Endothelial cell of umbilical vein (primary cell): ENCODE data around the gene CBY3. TPM values are rescaled to one million over a fixed set of nuclear protein-coding genes. Genes with fewer than 3 reads are reported as not detected.

ENCODE experiments used
- BruUV-seq: library from RNA; stranded (reverse); fragments of 400-500 nt; replicated peaks from 2 replicates; lab custom pipeline; 2021; lab: Mats Ljungman, UMichigan
- CTCF ChIA-PET: fragments of 300-600, 350-600 bp; sonication (Branson Sonifier 250); formaldehyde crosslinking; loops from one replicate; lab custom pipeline; 2021; ENCODE audit warnings: antibody characterized with exemption, inconsistent platforms; lab: Charles Lee
- POLR2A ChIA-PET: fragments of 300-600, 350-600 bp; sonication (Branson Sonifier 250); formaldehyde crosslinking; loops from one replicate; lab custom pipeline; 2021; ENCODE audit warnings: antibody characterized with exemption, inconsistent platforms; lab: Charles Lee
- DNase-seq: peaks from one replicate; pipeline ENCODE4 v3.0.0-alpha.2; 2011; ENCODE audit warnings: low read depth, low spot score
- FAIRE-seq: peaks from 2 replicates; lab custom pipeline; 2011; peaks lifted over from hg19 to GRCh38; lab: Jason Lieb, UNC
- H2AFZ ChIP-seq: 2 replicates; pipeline ENCODE4 v1.6.0; 2012; ENCODE audit warnings: low read depth, low read length, control low read depth, inconsistent platforms
- H3K27ac ChIP-seq: 2 replicates; pipeline ENCODE4 v1.5.1; 2011; ENCODE audit warnings: low read depth, mild to moderate bottlenecking, control low read depth, low read length, moderate library complexity; ENCODE audit not compliant: insufficient read depth
- H3K27me3 ChIP-seq, 2 experiments: 2 replicates each; pipeline versions ENCODE4 v1.6.0 to v1.6.1; 2011; ENCODE audit warnings: low read length in 2 of 2, mixed read lengths in 1 of 2; ENCODE audit not compliant: control insufficient read depth in 2 of 2, insufficient read depth in 2 of 2
- H3K36me3 ChIP-seq, 2 experiments: 2 replicates in 1 of 2; 3 replicates in 1 of 2; pipeline ENCODE4 v1.5.1; 2011; ENCODE audit warnings: low read length in 2 of 2, mild to moderate bottlenecking in 1 of 2, moderate library complexity in 1 of 2; ENCODE audit not compliant: control insufficient read depth in 2 of 2, insufficient read depth in 2 of 2; ENCODE audit errors: extremely low read depth in 1 of 2
- H3K4me1 ChIP-seq: 3 replicates; pipeline ENCODE4 v1.5.1; 2011; ENCODE audit warnings: mild to moderate bottlenecking, low read length; ENCODE audit not compliant: control insufficient read depth, insufficient read depth; ENCODE audit errors: extremely low read depth
- H3K4me2 ChIP-seq: 2 replicates; pipeline ENCODE4 v1.6.1; 2011; ENCODE audit warnings: low read length, control low read depth, mixed read lengths; ENCODE audit not compliant: insufficient read depth
- H3K4me3 ChIP-seq, 3 experiments: fragments of 200-600 bp in 1 of 3; sonication (generic), shearing (Covaris generic) in 1 of 3; replicated peaks in 1 of 3; 2 replicates each; pipeline ENCODE4 v1.5.1; 2011 to 2016; ENCODE audit warnings: control low read depth in 3 of 3, low read length in 3 of 3, mild to moderate bottlenecking in 2 of 3, inconsistent platforms in 1 of 3, low read depth in 1 of 3, moderate library complexity in 1 of 3; ENCODE audit not compliant: insufficient read depth in 1 of 3
- H3K79me2 ChIP-seq: 2 replicates; pipeline ENCODE4 v1.6.0; 2012; ENCODE audit warnings: low read length, inconsistent platforms; ENCODE audit not compliant: control insufficient read depth, insufficient read depth
- H3K9ac ChIP-seq: replicated peaks from 2 replicates; pipeline ENCODE3; 2011; ENCODE audit warnings: low read length, control low read depth; ENCODE audit not compliant: insufficient read depth; ENCODE audit errors: extremely low read depth
- H3K9me1 ChIP-seq: replicated peaks from 3 replicates; pipeline ENCODE4 v1.6.0; 2011; ENCODE audit warnings: mild to moderate bottlenecking, low read length; ENCODE audit not compliant: control insufficient read depth, insufficient read depth; ENCODE audit errors: extremely low read depth
- H3K9me3 ChIP-seq: replicated peaks from 2 replicates; pipeline ENCODE4 v1.5.1; 2012; ENCODE audit warnings: low read length, inconsistent platforms; ENCODE audit not compliant: control insufficient read depth, insufficient read depth
- H4K20me1 ChIP-seq: replicated peaks from 2 replicates; pipeline ENCODE3; 2011; ENCODE audit warnings: mild to moderate bottlenecking, low read length; ENCODE audit not compliant: control insufficient read depth, insufficient read depth; ENCODE audit errors: extremely low read depth
- JUN ChIP-seq: IDR thresholded peaks from 2 replicates; pipeline ENCODE4 v1.6.1; 2011; ENCODE audit warnings: borderline replicate concordance, low read depth; ENCODE audit not compliant: insufficient read length, insufficient read depth
- MAX ChIP-seq: IDR thresholded peaks from 2 replicates; pipeline ENCODE4 v1.6.1; 2011; ENCODE audit not compliant: insufficient read depth, insufficient read length
- MYC ChIP-seq: IDR thresholded peaks from one replicate; pipeline ENCODE4 v1.6.1; 2011; ENCODE audit warnings: mild to moderate bottlenecking, low read depth, low read length
- POLR2AphosphoS5 ChIP-seq: IDR thresholded peaks from 2 replicates; pipeline ENCODE4 v1.6.1; 2012; ENCODE audit warnings: low read depth, mild to moderate bottlenecking, control low read depth, low read length, moderate library complexity; ENCODE audit not compliant: insufficient read depth
- dilution Hi-C: fragments of 300-500 bp; cut with MboI; formaldehyde crosslinking; loops from one replicate; pipeline ENCODE4 v1.15.0; 2019; ENCODE audit warnings: low sequenced_read_pairs; ENCODE audit not compliant: extremely low pct_ligation_motif_present
- intact Hi-C: fragments of 100-400 bp; cut with micrococcal nuclease; formaldehyde crosslinking; loops from one replicate; pipeline ENCODE4 v1.10.0; 2022
- polyA plus RNA-seq, 4 experiments: library from polyadenylated mRNA; depleted of rRNA in 3 of 4; stranded (reverse) in 3 of 4; unstranded in 1 of 4; fragments of >200 nt; gene quantifications; 2 replicates each; pipeline versions ENCODE4 v1.2.1 to v1.2.3, GENCODE V29; 2011 to 2012; ENCODE audit warnings: missing spikeins in 1 of 4
- total RNA-seq: library from RNA; stranded (reverse); gene quantifications from 2 replicates; pipeline ENCODE4 v1.2.3, GENCODE V29; 2021

CBY3 gene
- total and polyA plus RNA-seq, 2 donors (not counting 3 experiments of a cell fraction or from before 2014, with no cell fraction given): not detected

- POLR2A ChIA-PET: no interaction called here
- no peak for TF ChIP-seq MAX
- no peak for TF ChIP-seq MYC
- H3K4me3 ChIP-seq: no peak overlapping the region
- CTCF ChIA-PET: interaction anchor here (1.4 kb wide), 1 partner anchor 19 kb away, joined by 6 read pairs; no protein-coding TSS in a partner anchor
- no peak overlapping the region for H3K27ac ChIP-seq
- dilution Hi-C loops (no loop called here), intact Hi-C loops (loop anchor here (5.0 kb wide), 2 partner anchors 110 to 1545 kb away; partner anchors contain the start of genes MGAT4B and RACK1)
- FAIRE-seq (no peak), DNase-seq (no peak)
- no peaks in the 10 kb centered on the region for H3K36me3 ChIP-seq
- no peaks in the 10 kb centered on the region for H3K9me3 ChIP-seq
- no peak overlapping the region for H3K4me2 ChIP-seq
- peaks cover 18% of the 10 kb centered on the region for H3K4me1 ChIP-seq
- H3K27me3 ChIP-seq: no peaks in the 10 kb centered on the region
- BruUV-seq: no TSS peak
- H2AFZ ChIP-seq: no peak overlapping the region
- no peaks in the 10 kb centered on the region for H3K9me1 ChIP-seq
- H3K79me2 ChIP-seq: peaks cover 32% of the 10 kb centered on the region
- H3K9ac ChIP-seq: no peak overlapping the region
- no peaks in the 10 kb centered on the region for H4K20me1 ChIP-seq
These were observed 16.3 kb upstream of the CBY3 start for GRCh38 chr5:179697108-179697507.

- no peaks in the 10 kb centered on the region for H3K9me3 ChIP-seq
- H2AFZ ChIP-seq: no peak overlapping the region
- no TSS peak for BruUV-seq
- peaks cover 27% of the 10 kb centered on the region for H3K79me2 ChIP-seq
- H3K4me3 ChIP-seq: no peak overlapping the region
- no peak overlapping the region for H3K9ac ChIP-seq
- no peak overlapping the region for H3K27ac ChIP-seq
- H4K20me1 ChIP-seq: no peaks in the 10 kb centered on the region
- no peaks in the 10 kb centered on the region for H3K27me3 ChIP-seq
- intact Hi-C loops: loop anchor here (5.0 kb wide), 2 partner anchors 111 to 1546 kb away; partner anchors contain the start of genes MGAT4B and RACK1
- H3K4me1 ChIP-seq: peaks cover 15% of the 10 kb centered on the region
- no peak for DNase-seq
- H3K4me2 ChIP-seq: no peak overlapping the region
- no peaks in the 10 kb centered on the region for H3K9me1 ChIP-seq
- dilution Hi-C loops: no loop called here
- ChIA-PET CTCF (interaction anchor here (1.4 kb wide), 1 partner anchor 18 kb away, joined by 6 read pairs; no protein-coding TSS in a partner anchor), POLR2A (no interaction called here)
- TF ChIP-seq MAX (no peak), JUN (no peak), POLR2AphosphoS5 (no peak)
- no peak for FAIRE-seq
- no peaks in the 10 kb centered on the region for H3K36me3 ChIP-seq
These were observed 15.8 kb upstream of the CBY3 start for GRCh38 chr5:179696603-179697002.
